Measurements from ENCODE around the gene NOTCH1.

The NOTCH1 gene

GRCh38 chr9:136530461-136531089 lies 15.3 kb downstream of the NOTCH1 start:
- FAIRE-seq: no peak

DNA sequence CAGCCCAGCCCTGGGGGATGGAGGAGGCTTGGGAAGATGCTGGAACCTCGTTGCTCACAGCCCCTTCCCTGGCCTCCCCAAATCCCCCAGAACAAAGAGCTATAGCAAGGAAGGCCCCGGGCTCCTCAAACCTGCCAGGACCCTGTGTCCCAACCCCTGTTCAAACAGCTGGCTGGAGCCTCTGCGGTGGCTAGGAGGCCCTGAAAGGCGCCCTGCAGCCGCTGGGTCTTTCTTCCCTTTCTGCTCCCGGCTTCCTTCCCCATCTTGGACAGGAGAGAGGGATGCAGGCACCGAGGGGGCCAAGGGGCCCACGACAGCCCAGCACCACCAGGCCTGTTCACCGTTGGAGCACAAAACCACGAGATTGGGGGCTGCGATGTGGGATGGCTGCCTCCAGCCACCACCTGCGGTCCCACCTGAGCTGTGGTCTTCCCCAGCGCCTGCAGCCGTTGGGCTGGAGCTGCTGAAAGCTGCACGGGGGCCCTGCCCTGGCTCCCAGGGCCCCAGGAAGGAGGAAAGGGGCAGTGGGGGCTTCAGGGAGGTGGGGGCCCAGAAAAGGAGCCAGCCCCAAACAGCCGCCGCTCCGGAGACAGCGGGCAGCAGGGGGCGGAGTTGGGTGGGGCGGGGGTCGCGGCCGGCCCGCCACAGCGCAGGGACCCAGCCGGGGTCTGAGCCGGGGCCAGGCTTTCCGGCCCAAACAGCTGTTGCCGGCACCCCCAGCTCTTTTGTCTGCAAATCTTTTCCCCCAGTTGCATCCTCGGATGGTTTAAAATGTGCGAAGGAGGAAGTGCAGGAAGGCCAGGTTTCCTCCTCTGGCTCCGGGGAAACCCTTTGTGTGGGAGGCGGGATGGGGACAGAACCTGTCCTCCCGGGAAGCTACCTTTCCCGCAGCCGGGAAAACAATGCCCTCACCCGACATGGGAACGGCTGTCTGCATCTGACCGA lies 16.1 kb downstream of the NOTCH1 start:
- FAIRE-seq: no peak

GRCh38 chr9:136528716-136529341 lies 17.0 kb downstream of the NOTCH1 start:
- FAIRE-seq: no peak

GRCh38 chr9:136527721-136528710 lies 17.8 kb downstream of the NOTCH1 start:
- FAIRE-seq: no peak

- FAIRE-seq: no peak
Observed at GRCh38 chr9:136527131-136527530, 18.7 kb downstream of the NOTCH1 start.

DNA sequence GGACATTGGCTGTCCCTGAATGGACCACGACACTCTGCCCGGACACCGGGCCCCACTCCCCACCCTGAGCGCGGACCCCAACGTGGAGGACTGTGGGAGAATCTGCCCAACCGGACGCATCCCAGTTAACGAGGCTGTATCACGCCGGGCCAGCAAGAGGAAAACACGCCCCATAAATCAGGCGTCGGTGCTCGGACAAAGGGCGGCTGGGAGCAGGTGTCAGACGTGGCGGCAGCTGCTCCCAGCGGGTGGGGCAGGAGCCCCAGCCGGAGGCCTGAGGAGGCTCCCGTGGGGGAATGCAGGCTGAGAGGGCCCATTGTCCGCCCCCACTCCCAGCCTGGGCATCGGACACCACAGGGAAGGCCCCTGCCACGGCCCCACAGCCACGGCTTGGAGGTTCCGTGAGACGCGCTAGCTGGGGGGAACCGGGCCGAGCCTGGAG lies 19.2 kb downstream of the NOTCH1 start:
- FAIRE-seq: no peak

DNA sequence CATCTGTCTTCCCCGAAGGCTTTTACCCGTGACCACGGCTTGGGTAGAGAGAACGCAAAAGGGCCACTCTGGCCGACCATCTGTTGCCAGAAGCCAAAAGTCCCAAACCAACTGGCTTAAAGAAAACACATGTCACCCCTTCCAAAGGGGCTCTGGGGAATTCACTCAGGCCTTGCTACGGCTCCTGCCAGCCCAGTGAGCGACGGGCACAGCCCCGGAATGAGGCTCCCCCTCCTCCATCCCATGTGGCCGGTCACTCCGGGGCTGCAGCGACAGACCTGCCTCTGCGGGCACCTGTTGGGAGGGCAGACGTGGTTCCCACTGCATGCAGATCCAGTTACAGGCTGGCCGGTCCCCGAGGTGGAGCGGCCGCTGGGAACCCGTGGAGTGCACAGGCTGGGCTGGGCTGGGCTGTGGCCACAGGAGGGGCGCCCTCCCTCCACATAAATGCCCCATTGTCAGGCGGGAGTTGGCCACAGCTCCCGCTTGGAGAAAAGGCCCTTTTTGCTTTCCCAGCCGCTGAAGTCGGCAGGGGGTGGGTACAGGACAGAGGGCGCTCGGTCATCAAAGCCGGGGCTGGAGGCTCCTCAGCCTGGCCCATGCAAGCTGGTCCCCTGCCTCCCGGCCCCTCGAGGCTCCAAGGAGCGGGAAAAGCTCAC lies 19.9 kb downstream of the NOTCH1 start:
- FAIRE-seq: no peak

- no peak for FAIRE-seq
Observed at GRCh38 chr9:136525207-136525606, 20.6 kb downstream of the NOTCH1 start.

DNA sequence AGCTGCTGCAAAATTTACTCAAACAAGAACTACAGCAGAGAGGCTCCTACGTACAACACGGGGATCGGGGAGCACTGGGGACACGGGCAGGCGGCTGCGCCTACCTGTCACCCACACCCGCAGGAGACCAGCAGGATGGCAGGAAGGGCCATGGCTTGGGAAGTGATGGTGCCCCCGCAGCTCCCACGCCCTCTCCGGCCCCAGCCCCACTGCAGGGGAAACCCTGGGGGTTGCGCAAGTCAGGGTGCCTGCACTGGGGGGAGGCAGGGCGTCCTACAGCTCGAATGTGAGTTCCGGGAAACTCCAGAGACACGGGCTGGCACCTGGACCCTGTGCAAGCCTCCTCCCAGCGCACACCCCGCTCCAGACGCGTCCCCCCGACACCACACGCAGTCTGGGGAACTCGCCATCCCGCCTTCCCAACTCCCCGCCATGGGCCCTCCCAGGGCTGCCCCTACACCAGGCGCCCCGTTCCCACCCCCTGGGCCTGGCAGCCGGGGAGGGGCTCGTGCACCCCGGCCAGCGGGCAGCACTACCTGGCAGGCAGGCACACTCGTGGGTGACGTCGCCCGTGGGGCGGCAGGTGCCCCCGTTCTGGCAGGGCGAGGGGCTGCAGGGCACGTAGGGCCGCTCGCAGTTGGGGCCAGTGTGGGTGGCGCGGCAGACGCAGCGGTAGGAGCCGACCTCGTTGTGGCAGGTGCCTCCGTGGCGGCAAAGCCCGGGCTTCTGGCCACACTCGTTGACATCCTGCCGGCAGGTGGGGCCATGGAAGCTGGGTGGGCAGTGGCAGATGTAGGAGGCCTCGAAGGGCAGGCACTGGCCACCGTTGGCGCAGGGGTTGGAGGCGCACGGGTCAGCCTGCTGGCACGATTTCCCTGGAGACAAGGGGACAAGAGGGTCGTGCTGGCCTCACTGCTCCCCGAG lies 23.3 kb downstream of the NOTCH1 start:
- no peak for FAIRE-seq

- no peak for FAIRE-seq
Observed at GRCh38 chr9:136521537-136521936, 24.3 kb downstream of the NOTCH1 start.

DNA sequence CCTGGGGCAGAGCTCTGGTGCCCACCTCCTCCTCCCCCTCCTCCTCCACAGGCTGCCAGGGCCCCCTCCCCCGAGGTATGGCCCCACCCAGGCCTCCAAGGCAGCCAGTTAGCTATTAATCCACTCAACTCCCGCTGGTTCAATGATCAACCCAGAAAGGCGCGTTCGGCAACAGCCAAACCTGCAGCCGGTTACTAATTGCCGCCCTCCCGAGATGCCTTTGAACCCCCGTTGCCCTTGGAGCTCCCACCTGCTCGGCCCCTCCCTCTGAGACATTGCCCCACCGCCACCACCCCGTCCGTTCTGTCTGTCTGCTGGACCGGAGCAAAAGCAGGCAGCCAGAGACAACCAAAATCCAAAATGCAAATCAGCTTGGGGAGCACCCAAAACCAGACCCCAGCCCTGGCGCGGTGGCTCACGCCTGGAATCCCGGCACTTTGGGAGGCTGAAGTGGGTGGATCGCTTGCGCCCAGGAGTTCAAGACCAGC lies 25.8 kb downstream of the NOTCH1 start:
- FAIRE-seq: no peak

DNA sequence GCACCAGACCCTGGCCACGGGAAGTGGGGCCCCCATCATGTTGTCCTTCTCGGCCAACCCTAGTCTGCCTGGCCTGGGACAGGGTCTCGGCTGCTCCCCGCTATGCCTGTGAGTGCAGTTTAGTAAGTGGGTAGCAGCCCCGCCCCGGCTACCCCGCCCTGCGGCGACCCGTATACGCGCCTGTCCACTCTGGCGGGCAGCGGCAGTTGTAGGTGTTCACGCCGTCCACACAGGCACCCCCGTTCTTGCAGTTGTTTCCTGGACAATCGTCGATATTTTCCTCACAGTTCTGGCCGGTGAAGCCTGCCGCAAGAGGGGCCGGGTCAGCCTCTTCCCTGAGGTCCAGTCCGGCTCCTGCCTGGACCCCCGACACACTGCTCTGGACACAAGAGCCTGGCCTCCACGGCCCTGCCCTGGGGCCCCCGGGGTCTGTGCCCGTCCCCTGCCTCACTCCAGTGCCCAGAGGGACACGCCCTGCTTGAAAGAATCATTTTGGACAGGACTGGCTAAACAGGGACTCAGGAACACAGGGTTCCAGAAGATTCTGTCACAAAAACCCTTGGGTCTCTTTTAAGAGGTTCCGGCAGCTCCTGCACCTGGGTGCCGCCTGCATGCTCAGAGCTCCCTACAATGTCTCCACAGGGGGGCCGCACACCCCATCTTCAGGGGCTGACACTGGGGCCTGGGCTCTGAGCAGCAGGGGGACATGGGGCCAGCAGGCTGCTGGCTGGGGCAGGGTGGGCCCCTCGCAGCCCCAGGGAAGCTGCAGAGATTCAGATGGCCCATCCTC lies 26.4 kb downstream of the NOTCH1 start:
- FAIRE-seq: no peak

DNA sequence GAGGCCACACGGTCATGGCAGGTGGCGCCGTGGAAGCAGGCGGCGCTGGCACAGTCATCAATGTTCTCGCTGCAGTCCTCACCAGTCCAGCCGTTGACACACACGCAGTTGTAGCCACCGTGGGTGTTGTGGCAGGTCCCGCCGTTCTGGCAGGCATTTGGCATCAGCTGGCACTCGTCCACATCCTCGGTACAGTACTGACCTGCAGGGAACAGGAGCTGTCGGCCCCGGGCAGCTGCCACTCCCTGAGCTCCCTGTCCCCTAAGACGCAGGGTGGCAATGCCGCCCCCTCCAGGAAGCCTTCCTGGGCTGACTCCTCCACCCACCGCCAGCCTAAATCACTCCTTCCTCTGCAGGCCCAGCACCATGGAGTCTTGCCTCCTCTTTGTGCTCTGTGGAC lies 27.2 kb downstream of the NOTCH1 start:
- FAIRE-seq: no peak

DNA sequence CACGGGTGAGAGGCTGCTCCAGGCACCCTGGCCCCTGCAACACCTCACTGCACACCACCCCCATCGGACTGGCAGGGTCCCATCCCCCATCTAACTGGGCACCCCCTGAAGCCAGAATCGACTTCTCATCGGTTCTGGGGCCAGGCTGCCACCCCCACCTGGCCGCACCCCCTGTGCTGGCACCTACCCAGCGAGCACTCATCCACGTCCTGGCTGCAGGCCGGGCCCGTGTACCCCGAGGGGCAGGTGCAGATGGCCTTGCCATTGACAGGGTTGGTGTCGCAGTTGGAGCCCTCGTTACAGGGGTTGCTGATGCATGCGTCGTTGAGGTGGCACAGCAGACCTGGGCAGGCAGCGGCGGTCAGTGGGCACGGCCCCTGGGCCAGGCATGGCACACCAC lies 27.9 kb downstream of the NOTCH1 start:
- no peak for FAIRE-seq

GRCh38 chr9:136517012-136517743 lies 28.7 kb downstream of the NOTCH1 start:
- FAIRE-seq: no peak

DNA sequence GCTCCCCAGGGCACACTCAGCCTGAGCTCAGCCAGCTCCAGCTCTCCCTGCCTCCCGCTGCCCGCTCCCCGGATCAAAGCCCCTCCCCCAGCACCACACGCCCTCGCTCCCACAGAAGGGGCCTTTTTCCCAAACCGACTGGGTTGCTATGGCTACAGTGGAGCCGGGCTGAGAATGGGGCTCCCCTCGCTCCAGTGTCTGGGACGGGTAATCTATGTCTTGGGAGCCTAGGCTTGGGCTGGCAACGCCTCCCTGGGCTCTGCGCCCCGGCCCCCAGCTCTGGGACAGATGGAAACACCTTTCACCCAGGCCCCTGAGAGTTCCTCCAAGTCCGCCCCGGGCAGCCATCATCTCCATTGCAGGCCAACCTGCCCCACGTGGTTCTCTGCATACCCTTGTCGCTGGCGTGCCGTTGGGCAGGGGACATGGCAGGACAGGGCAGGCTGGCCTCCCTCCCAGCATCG lies 29.6 kb downstream of the NOTCH1 start:
- FAIRE-seq: no peak

DNA sequence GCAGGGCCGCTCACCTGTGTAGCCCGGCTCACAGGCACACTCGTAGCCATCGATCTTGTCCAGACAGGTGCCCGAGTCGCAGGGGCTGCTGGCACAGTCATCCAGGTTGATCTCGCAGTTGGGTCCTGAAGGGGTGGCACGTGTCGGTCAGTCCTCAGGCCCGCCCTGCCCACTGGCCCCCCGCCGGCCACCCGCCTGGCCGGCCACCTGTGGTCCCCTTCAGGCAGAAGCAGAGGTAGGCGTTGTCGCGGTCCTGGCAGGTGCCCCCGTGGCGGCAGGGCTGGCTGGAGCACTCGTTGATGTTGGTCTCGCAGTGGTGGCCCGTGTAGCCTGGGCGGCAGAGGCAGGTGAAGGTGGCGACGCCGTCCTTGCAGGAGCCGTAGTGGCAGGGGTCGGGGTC lies 30.6 kb downstream of the NOTCH1 start:
- no peak for FAIRE-seq

DNA sequence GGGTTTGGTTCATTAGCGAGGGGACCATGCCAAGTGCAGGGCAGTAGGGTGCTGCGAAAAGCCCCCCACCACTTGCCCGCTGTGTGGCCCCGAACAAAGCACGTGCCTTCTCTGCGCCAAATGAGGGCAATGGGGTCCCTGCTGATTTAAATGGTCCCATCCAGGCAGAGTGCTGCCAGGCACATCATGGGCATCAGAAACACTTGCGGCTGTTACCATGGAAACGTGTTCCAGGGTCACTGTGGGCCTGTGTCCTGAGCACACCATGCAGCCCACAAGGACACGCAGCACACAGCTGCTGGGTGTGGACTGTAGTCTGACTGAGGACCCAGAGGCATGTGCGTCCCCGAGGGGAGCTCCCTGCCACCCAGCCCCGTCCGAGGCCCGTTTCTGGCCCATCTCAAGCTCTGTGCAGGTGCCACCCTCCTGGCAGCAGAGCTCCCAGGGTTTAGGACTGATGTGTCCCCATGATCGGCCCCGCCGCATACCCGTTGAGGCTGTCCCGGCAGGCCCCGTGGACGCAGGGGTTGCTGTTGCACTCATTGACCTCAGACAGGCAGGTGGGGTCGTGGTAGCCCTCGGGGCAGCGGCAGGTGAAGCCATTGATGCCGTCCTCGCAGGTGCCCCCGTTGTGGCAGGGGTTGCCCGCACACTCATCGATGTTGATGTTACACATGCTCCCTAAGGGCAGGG lies 31.7 kb downstream of the NOTCH1 start:
- no peak for FAIRE-seq
